NCI-H1694 treated with DMSO at 0.1 percent for 48 hours (cell line): Measurements from ENCODE around the gene PPP6R3.
"Not testable (repeated sequence)": the region's sequence is repeated elsewhere in the genome, so short reads cannot be mapped to it uniquely, and the experiment has no call there.

ENCODE experiments used
- DNase-seq: peaks from one replicate; lab custom pipeline; 2025; lab: John Stamatoyannopoulos, UW

The PPP6R3 gene

GRCh38 chr11:68460741-68461574 is at the start of gene PPP6R3:
TSS of gene PPP6R3 (plus strand) at chr11:68460752. CDS start at chr11:68537665, 76,913 bp downstream.
- DNase-seq: no peak

GRCh38 chr11:68411501-68411991 is 49.0 kb upstream of the PPP6R3 start:
- no peak for DNase-seq

GRCh38 chr11:68412593-68413475 is 47.7 kb upstream of the PPP6R3 start:
- no peak for DNase-seq

GRCh38 chr11:68413591-68413999 is 47.0 kb upstream of the PPP6R3 start:
- DNase-seq: no peak

GRCh38 chr11:68414496-68415221 is 45.9 kb upstream of the PPP6R3 start:
- DNase-seq: no peak

GRCh38 chr11:68416070-68416578 is 44.4 kb upstream of the PPP6R3 start:
- DNase-seq: no peak

- no peak for DNase-seq
Observed at GRCh38 chr11:68418648-68419047, 41.9 kb upstream of the PPP6R3 start.

- no peak for DNase-seq
Observed at GRCh38 chr11:68420171-68420570, 40.4 kb upstream of the PPP6R3 start.

GRCh38 chr11:68423481-68423880 is 37.1 kb upstream of the PPP6R3 start:
- DNase-seq: no peak

- no peak for DNase-seq
Observed at GRCh38 chr11:68424101-68424632, 36.4 kb upstream of the PPP6R3 start.

GRCh38 chr11:68424981-68425865 is 35.3 kb upstream of the PPP6R3 start:
- DNase-seq: no peak

GRCh38 chr11:68425866-68426380 is 34.6 kb upstream of the PPP6R3 start:
- DNase-seq: no peak

- no peak for DNase-seq
Observed at GRCh38 chr11:68429661-68430060, 30.9 kb upstream of the PPP6R3 start.

- no peak for DNase-seq
Observed at GRCh38 chr11:68430384-68430783, 30.2 kb upstream of the PPP6R3 start.

GRCh38 chr11:68430801-68431200 is 29.8 kb upstream of the PPP6R3 start:
- no peak for DNase-seq

GRCh38 chr11:68431984-68432645 is 28.4 kb upstream of the PPP6R3 start:
- DNase-seq: no peak

GRCh38 chr11:68432874-68433273 is 27.7 kb upstream of the PPP6R3 start:
- no peak for DNase-seq

GRCh38 chr11:68433541-68433940 is 27.0 kb upstream of the PPP6R3 start:
- no peak for DNase-seq

GRCh38 chr11:68434159-68434558 is 26.4 kb upstream of the PPP6R3 start:
- DNase-seq: not testable (repeated sequence)
